Muscle layer of colon (tissue), 2 donors: Measurements from ENCODE around the gene PATZ1.
"Not testable (repeated sequence)": the region's sequence is repeated elsewhere in the genome, so short reads cannot be mapped to it uniquely, and the experiment has no call there.

ENCODE experiments used
- H3K27ac ChIP-seq: one replicate; pipeline ENCODE4 v1.7.0; 2013; ENCODE audit warnings: low read depth, mild to moderate bottlenecking, low read length, moderate library complexity
- H3K27me3 ChIP-seq, 2 donors: one replicate each; pipeline ENCODE4 v1.7.0; 2013; ENCODE audit warnings: low read length in 2 of 2, mild to moderate bottlenecking in 2 of 2; ENCODE audit not compliant: insufficient read depth in 2 of 2, control insufficient read depth in 1 of 2
- H3K36me3 ChIP-seq: one replicate; pipeline ENCODE4 v1.7.0; 2013; ENCODE audit warnings: mild to moderate bottlenecking, low read length; ENCODE audit not compliant: insufficient read depth
- H3K4me1 ChIP-seq: one replicate; pipeline ENCODE4 v1.7.0; 2013; ENCODE audit warnings: mild to moderate bottlenecking, low read length; ENCODE audit not compliant: insufficient read depth
- H3K4me3 ChIP-seq, 2 donors: one replicate each; pipeline ENCODE4 v1.7.0; 2013; ENCODE audit warnings: low read length in 2 of 2, low read depth in 1 of 2, mild to moderate bottlenecking in 1 of 2, moderate library complexity in 1 of 2
- H3K9ac ChIP-seq: one replicate; pipeline ENCODE4 v1.7.0; 2013; ENCODE audit warnings: low read length
- H3K9me3 ChIP-seq: one replicate; pipeline ENCODE4 v1.7.0; 2013; ENCODE audit warnings: mild to moderate bottlenecking, low read length
- donor health status: abdominal sarcoma.
- donor health status: Adenocarcinoma of cecum.

PATZ1 gene

DNA sequence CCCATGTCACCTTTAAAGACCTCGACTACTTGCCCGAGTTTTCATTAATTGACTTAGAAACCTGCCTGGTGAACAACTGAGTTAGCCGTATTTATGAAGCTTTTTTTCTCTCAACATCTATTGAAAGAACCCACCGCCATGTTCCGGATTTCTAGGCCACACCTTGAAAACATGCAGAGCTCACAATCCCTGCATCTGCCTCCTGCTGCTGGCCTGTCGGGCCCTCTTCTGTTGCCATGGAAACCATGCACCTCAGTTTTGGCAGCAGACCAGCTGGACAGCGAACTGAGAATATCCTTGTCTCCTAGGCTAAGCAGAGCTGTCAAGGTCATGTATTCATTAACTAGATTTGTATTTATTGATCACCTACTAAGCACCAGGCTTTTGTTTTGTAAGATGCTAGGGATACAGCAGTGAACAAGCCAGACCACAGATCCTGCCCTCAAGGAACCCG lies 4.3 kb upstream of the PATZ1 start:
- Histone ChIP-seq H3K9me3 (no peaks in the 10 kb centered on the region), H3K4me1 (no peaks in the 10 kb centered on the region), H3K9ac (no peak overlapping the region), H3K4me3 (no peak overlapping the region), H3K36me3 (no peaks in the 10 kb centered on the region), H3K27me3 (no peaks in the 10 kb centered on the region), H3K27ac (no peak overlapping the region)

- Histone ChIP-seq H3K27me3 (no peaks in the 10 kb centered on the region), H3K36me3 (no peaks in the 10 kb centered on the region), H3K9ac (no peak overlapping the region), H3K27ac (no peak overlapping the region), H3K4me3 (no peak overlapping the region), H3K4me1 (peaks cover 2% of the 10 kb centered on the region), H3K9me3 (no peaks in the 10 kb centered on the region)
Measured at GRCh38 chr22:31349960-31350359, 3.8 kb upstream of the PATZ1 start.

DNA sequence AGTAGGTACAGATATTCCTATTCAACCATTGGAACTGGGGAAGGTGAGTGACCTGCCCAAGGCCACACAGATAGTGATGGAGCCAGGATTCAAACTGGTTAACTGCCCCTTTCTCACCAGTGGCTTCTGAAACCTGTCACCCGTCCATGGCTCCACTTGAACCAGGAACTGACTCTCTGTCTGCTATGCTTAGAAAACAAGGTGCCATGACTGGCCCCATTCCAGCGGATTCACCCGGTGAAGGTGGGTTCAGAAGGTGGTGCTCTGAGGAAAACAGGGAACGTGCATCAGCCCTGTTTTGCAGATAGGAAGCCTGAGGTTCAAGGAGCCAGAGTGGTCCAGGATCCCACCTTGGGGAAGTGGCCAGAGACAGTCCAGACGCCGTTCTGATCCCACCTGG lies 2.6 kb upstream of the PATZ1 start:
- H3K27ac ChIP-seq = no peak overlapping the region
- H3K36me3 ChIP-seq = no peaks in the 10 kb centered on the region
- H3K9me3 ChIP-seq = no peaks in the 10 kb centered on the region
- H3K27me3 ChIP-seq = no peaks in the 10 kb centered on the region
- H3K4me3 ChIP-seq = no peak overlapping the region
- H3K4me1 ChIP-seq = peaks cover 14% of the 10 kb centered on the region
- H3K9ac ChIP-seq = no peak overlapping the region

GRCh38 chr22:31348009-31348337 lies 1.8 kb upstream of the PATZ1 start:
- Histone ChIP-seq H3K27ac (peak overlapping the region; percentile 84), H3K4me3 (peak overlapping the region; percentile 16 to 72), H3K9ac (peak overlapping the region; percentile 86), H3K4me1 (peaks cover 22% of the 10 kb centered on the region)
- not testable (repeated sequence) for H3K9me3 ChIP-seq, H3K36me3 ChIP-seq, H3K27me3 ChIP-seq

GRCh38 chr22:31347251-31348008 lies 1.3 kb upstream of the PATZ1 start:
- Histone ChIP-seq H3K4me1 (peaks cover 27% of the 10 kb centered on the region), H3K27me3 (no peaks in the 10 kb centered on the region), H3K9me3 (no peaks in the 10 kb centered on the region), H3K27ac (peak overlapping the region; percentile 84), H3K9ac (peak overlapping the region; percentile 86), H3K36me3 (peaks cover 7% of the 10 kb centered on the region), H3K4me3 (peak overlapping the region; percentile 69 to 72)

DNA sequence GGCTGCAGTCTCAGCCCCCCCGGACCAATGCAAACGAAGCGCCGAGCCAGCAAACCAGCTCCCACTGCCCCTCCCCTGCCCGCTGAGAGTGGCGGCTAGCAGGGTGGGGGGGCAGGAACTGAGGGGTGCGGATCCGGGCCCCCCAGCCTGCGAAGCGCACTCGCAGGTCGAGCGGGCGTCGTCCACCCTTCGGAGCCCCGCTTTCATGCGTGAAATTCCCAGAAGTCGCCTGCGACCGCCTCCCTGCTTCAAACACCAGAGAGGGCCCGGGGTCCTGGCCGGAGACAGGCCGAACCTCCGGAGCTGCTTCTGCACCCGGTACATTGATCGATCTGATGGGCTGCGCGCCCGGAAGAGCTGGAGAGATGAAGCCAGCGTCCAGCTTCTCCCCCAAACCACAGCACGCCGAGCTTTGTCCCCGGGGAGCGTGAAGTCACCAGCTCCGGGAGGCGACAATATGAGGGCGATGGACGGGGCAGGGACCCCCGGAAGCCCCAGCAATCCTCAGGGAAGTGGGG lies 646 bp upstream of the PATZ1 start:
- H3K27ac ChIP-seq = peak overlapping the region; percentile 84
- H3K9me3 ChIP-seq = no peaks in the 10 kb centered on the region
- peak overlapping the region; percentile 69 to 72 for H3K4me3 ChIP-seq
- peaks cover 14% of the 10 kb centered on the region for H3K36me3 ChIP-seq
- H3K27me3 ChIP-seq = no peaks in the 10 kb centered on the region
- H3K4me1 ChIP-seq = peaks cover 34% of the 10 kb centered on the region
- peak overlapping the region; percentile 86 for H3K9ac ChIP-seq

- Histone ChIP-seq H3K27me3 (no peaks in the 10 kb centered on the region), H3K9ac (no peak overlapping the region), H3K9me3 (no peaks in the 10 kb centered on the region), H3K4me1 (peaks cover 35% of the 10 kb centered on the region), H3K36me3 (peaks cover 26% of the 10 kb centered on the region), H3K27ac (peak overlapping the region; percentile 78), H3K4me3 (peak overlapping the region; percentile 30 to 81)
Measured at GRCh38 chr22:31345331-31346254, 553 bp downstream of the PATZ1 start.

- Histone ChIP-seq H3K4me1 (peaks cover 40% of the 10 kb centered on the region), H3K9me3 (no peaks in the 10 kb centered on the region), H3K27ac (peak overlapping the region; percentile 78), H3K9ac (no peak overlapping the region), H3K4me3 (peak overlapping the region; percentile 30 to 81), H3K27me3 (no peaks in the 10 kb centered on the region), H3K36me3 (peaks cover 34% of the 10 kb centered on the region)
Measured at GRCh38 chr22:31344578-31345330, 1.4 kb downstream of the PATZ1 start.

DNA sequence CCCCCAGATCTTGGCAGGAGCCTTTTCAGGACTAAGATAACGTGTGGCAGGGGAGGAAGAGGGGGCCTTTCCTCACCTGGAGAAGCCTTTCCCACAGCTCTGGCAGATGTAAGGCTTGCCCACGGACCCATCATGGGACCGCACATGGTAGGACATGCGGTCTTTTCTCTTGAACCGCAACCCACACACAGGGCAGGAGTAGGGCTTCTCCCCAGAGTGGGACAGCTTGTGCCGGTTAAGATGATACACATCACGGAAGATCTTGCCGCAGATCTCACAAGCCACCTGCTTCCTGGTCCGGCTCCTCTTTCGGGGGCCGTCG lies 1.9 kb downstream of the PATZ1 start:
- peak overlapping the region; percentile 78 for H3K27ac ChIP-seq
- no peaks in the 10 kb centered on the region for H3K27me3 ChIP-seq
- H3K4me1 ChIP-seq = peaks cover 46% of the 10 kb centered on the region
- no peak overlapping the region for H3K9ac ChIP-seq
- H3K4me3 ChIP-seq = peak overlapping the region in 1 of 2 donors; percentile 30
- peaks cover 37% of the 10 kb centered on the region for H3K36me3 ChIP-seq
- H3K9me3 ChIP-seq = no peaks in the 10 kb centered on the region

- Histone ChIP-seq H3K27me3 (no peaks in the 10 kb centered on the region), H3K9ac (peak overlapping the region; percentile 31), H3K36me3 (peaks cover 37% of the 10 kb centered on the region), H3K4me1 (peaks cover 47% of the 10 kb centered on the region), H3K4me3 (peak overlapping the region in 1 of 2 donors; percentile 30), H3K27ac (peak overlapping the region; percentile 42), H3K9me3 (no peaks in the 10 kb centered on the region)
Measured at GRCh38 chr22:31343235-31344191, 2.6 kb downstream of the PATZ1 start.
